H9 (cell line): ENCODE measurements around the gene STKLD1. TPM values are rescaled to one million over a fixed set of nuclear protein-coding genes. Genes with fewer than 3 reads are reported as not detected.

Experiments
- DNase-seq: peaks from one replicate; pipeline ENCODE4 v3.0.0-alpha.2; 2017
- H2AFZ ChIP-seq: one replicate; pipeline ENCODE4 v1.6.1; 2013; ENCODE audit warnings: mild to moderate bottlenecking, low read length, control low read depth, moderate library complexity
- H2AK5ac ChIP-seq: 2 replicates; pipeline ENCODE4 v1.6.1; 2013; ENCODE audit warnings: low read length, control low read depth, mixed read lengths; ENCODE audit not compliant: insufficient read length
- H2BK120ac ChIP-seq: one replicate; pipeline ENCODE4 v1.6.1; 2013; ENCODE audit warnings: low read depth, mild to moderate bottlenecking, low read length, control low read depth, inconsistent platforms; ENCODE audit not compliant: poor library complexity, severe bottlenecking
- H2BK12ac ChIP-seq: 2 replicates; pipeline ENCODE4 v1.6.1; 2013; ENCODE audit warnings: low read length, control low read depth, mixed read lengths, low read depth; ENCODE audit not compliant: insufficient read length
- H2BK15ac ChIP-seq: 2 replicates; pipeline ENCODE4 v1.6.1; 2013; ENCODE audit warnings: low read depth, low read length, control low read depth
- H2BK20ac ChIP-seq: one replicate; pipeline ENCODE4 v1.6.1; 2013; ENCODE audit warnings: low read depth, mild to moderate bottlenecking, low read length, control low read depth, inconsistent platforms; ENCODE audit not compliant: poor library complexity, severe bottlenecking
- H2BK5ac ChIP-seq: 2 replicates; pipeline ENCODE4 v1.6.1; 2013; ENCODE audit warnings: low read length, control low read depth, mixed read lengths; ENCODE audit not compliant: insufficient read length
- H3K14ac ChIP-seq: 2 replicates; pipeline ENCODE4 v1.6.1; 2013; ENCODE audit warnings: low read length, control low read depth; ENCODE audit not compliant: insufficient read depth
- H3K18ac ChIP-seq: 2 replicates; pipeline ENCODE4 v1.6.1; 2013; ENCODE audit warnings: low read depth, mild to moderate bottlenecking, mixed read lengths, low read length, control low read depth; ENCODE audit not compliant: insufficient read length
- H3K23ac ChIP-seq: 2 replicates; pipeline ENCODE4 v1.6.1; 2013; ENCODE audit warnings: low read length, control low read depth, mixed read lengths, low read depth; ENCODE audit not compliant: insufficient read length
- H3K23me2 ChIP-seq: 2 replicates; pipeline ENCODE4 v1.6.1; 2013; ENCODE audit warnings: low read depth, mild to moderate bottlenecking, mixed read lengths, low read length, control low read depth; ENCODE audit not compliant: insufficient read length, poor library complexity, severe bottlenecking
- H3K27ac ChIP-seq: 2 replicates; pipeline ENCODE4 v1.5.1; 2013; ENCODE audit warnings: low read length, control low read depth, mixed read lengths, low read depth; ENCODE audit not compliant: insufficient read length
- H3K27me3 ChIP-seq: 2 replicates; pipeline ENCODE4 v1.6.1; 2013; ENCODE audit warnings: low read length, control low read depth, inconsistent platforms; ENCODE audit not compliant: insufficient read depth
- H3K4ac ChIP-seq: 2 replicates; pipeline ENCODE4 v1.6.1; 2013; ENCODE audit warnings: low read depth, mild to moderate bottlenecking, control low read depth, inconsistent platforms, low read length, moderate library complexity
- H3K4me1 ChIP-seq: 2 replicates; pipeline ENCODE4 v1.6.1; 2013; ENCODE audit warnings: low read length, control low read depth, inconsistent platforms; ENCODE audit not compliant: insufficient read depth
- H3K4me2 ChIP-seq: 2 replicates; pipeline ENCODE4 v1.6.1; 2013; ENCODE audit warnings: low read length, control low read depth, mixed read lengths; ENCODE audit not compliant: insufficient read length, insufficient read depth
- H3K56ac ChIP-seq: 2 replicates; pipeline ENCODE4 v1.6.1; 2013; ENCODE audit warnings: low read depth, mild to moderate bottlenecking, mixed read lengths, low read length, control low read depth; ENCODE audit not compliant: insufficient read length
- H3K79me1 ChIP-seq: 2 replicates; pipeline ENCODE4 v1.6.1; 2013; ENCODE audit warnings: low read depth, mild to moderate bottlenecking, moderate library complexity, low read length, control low read depth, inconsistent platforms; ENCODE audit not compliant: insufficient read depth, poor library complexity, severe bottlenecking
- H3K79me2 ChIP-seq: 2 replicates; pipeline ENCODE4 v1.6.1; 2013; ENCODE audit warnings: low read length, control low read depth, inconsistent platforms; ENCODE audit not compliant: insufficient read depth
- H3K9ac ChIP-seq: 2 replicates; pipeline ENCODE4 v1.6.1; 2013; ENCODE audit warnings: low read length, control low read depth, mixed read lengths; ENCODE audit not compliant: insufficient read length; ENCODE audit errors: extremely low read depth
- H3K9me3 ChIP-seq: one replicate; pipeline ENCODE4 v1.6.1; 2013; ENCODE audit warnings: low read depth, low read length, inconsistent platforms; ENCODE audit not compliant: control insufficient read depth
- H3T11ph ChIP-seq: one replicate; pipeline ENCODE4 v1.6.1; 2013; ENCODE audit warnings: mild to moderate bottlenecking, low read length, control low read depth, inconsistent platforms
- H4K20me1 ChIP-seq: one replicate; pipeline ENCODE4 v1.6.1; 2013; ENCODE audit not compliant: control insufficient read depth, insufficient read length, insufficient read depth
- H4K5ac ChIP-seq: 2 replicates; pipeline ENCODE4 v1.6.1; 2013; ENCODE audit warnings: low read depth, mild to moderate bottlenecking, mixed read lengths, low read length, control low read depth; ENCODE audit not compliant: insufficient read length
- H4K8ac ChIP-seq: replicated peaks from 2 replicates; pipeline ENCODE4 v1.6.1; 2013; ENCODE audit warnings: low read length, control low read depth, mixed read lengths, low read depth; ENCODE audit not compliant: insufficient read length
- H4K91ac ChIP-seq: 2 replicates; pipeline ENCODE4 v1.6.1; 2013; ENCODE audit warnings: low read depth, mild to moderate bottlenecking, moderate library complexity, mixed read lengths, low read length, control low read depth; ENCODE audit not compliant: insufficient read length
- H3K27ac Mint-ChIP-seq, 3 experiments: 2 replicates in 2 of 3; 3 replicates in 1 of 3; pipeline ENCODE4 v1.8.0; 2020 to 2021; ENCODE audit warnings: mixed read lengths in 3 of 3, mild to moderate bottlenecking in 1 of 3, moderate library complexity in 1 of 3
- H3K27me3 Mint-ChIP-seq: 2 replicates; pipeline ENCODE4 v1.8.0; 2021; ENCODE audit warnings: low read depth, mild to moderate bottlenecking, moderate library complexity, mixed read lengths
- H3K36me3 Mint-ChIP-seq, 3 experiments: 2 replicates in 2 of 3; 3 replicates in 1 of 3; pipeline ENCODE4 v1.8.0; 2020 to 2021; ENCODE audit warnings: low read depth in 3 of 3, mixed read lengths in 3 of 3; ENCODE audit not compliant: insufficient read depth in 1 of 3
- H3K4me1 Mint-ChIP-seq, 2 experiments: 2 replicates each; pipeline ENCODE4 v1.8.0; 2020; ENCODE audit warnings: mixed read lengths in 2 of 2
- H3K4me3 Mint-ChIP-seq, 2 experiments: 2 replicates in 1 of 2; 3 replicates in 1 of 2; pipeline ENCODE4 v1.8.0; 2020 to 2021; ENCODE audit warnings: mild to moderate bottlenecking in 2 of 2, mixed read lengths in 2 of 2, moderate library complexity in 1 of 2
- H3K9me3 Mint-ChIP-seq, 2 experiments: 2 replicates in 1 of 2; 3 replicates in 1 of 2; pipeline ENCODE4 v1.8.0; 2020; ENCODE audit warnings: mild to moderate bottlenecking in 2 of 2, mixed read lengths in 2 of 2, moderate library complexity in 1 of 2
- WGBS: extraction: QIAGEN DNeasy Blood & Tissue Kit; methylation state at CpG from one replicate; pipeline ENCODE4 v1.1.7; 2013; ENCODE audit warnings: missing lambda C conversion rate, low lambda C conversion rate, mixed read lengths; ENCODE audit not compliant: insufficient read length; ENCODE audit errors: extremely low coverage; 5-methylcytosine and 5-hydroxymethylcytosine counted together
- total RNA-seq: library from RNA; stranded (reverse); gene quantifications from 2 replicates; pipeline ENCODE4 v1.2.1, GENCODE V29; 2021
- TF ChIP-seq, protein P1 (sequence below): fragments of 200-600 bp; sonication (generic); conservative IDR thresholded peaks from 3 replicates; pipeline ENCODE4 v1.8.0; 2021; ENCODE audit warnings: antibody characterized with exemption, mild to moderate bottlenecking

STKLD1 gene
- total RNA-seq, 1 experiment from 2014 or later: 0.57 TPM

DNA sequence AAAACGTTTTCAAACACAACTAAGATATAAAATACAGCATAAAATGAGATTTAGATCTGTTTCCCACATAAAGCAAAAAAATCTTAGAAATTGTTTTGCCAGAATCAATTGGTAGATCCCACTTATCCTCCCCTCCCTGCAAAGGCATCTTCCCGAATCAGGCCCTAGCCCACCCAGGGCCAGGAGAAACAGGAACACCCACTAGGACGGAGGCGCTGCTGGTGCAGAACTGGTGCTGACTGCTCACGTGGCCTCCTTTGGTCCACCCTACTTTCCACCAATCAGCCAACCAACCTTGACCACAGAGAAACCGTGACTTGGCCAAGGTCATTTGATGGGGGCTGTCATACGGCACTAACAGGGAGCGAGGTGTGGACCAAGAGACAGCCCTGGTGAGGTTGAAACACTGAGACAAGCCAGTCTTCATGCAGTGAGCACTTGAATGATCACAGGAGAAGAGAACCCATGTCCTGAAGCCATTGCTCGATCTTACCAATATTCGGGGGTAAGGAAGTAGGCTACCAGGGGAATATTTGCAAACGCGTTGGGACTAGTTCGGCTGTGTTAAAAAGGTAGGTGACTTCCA lies 14.6 kb upstream of the STKLD1 start:
- Histone ChIP-seq H3K4me2 (no peak overlapping the region), H2BK5ac (no peak overlapping the region), H2BK12ac (no peak overlapping the region), H3K79me1 (peaks cover 3% of the 10 kb centered on the region), H2AFZ (no peak overlapping the region), H3K4ac (no peak overlapping the region), H3K23me2 (peaks cover 10% of the 10 kb centered on the region), H3K27ac (no peak overlapping the region), H2BK15ac (no peak overlapping the region), H3K4me1 (no peaks in the 10 kb centered on the region), H3K14ac (no peak overlapping the region), H3K27me3 (no peaks in the 10 kb centered on the region), H3K79me2 (no peaks in the 10 kb centered on the region; the same call in 1 of the 2 replicates), H4K20me1 (no peaks in the 10 kb centered on the region), H3K23ac (no peak overlapping the region), H4K8ac (no peak overlapping the region), H3K9ac (no peak overlapping the region), H4K91ac (no peak overlapping the region), H4K5ac (no peak overlapping the region), H3K56ac (no peak overlapping the region), H3K9me3 (no peaks in the 10 kb centered on the region), H3T11ph (no peak overlapping the region), H2AK5ac (no peak overlapping the region), H3K18ac (no peak overlapping the region), H2BK20ac (no peak overlapping the region), H2BK120ac (no peak overlapping the region)
- H3K9me3 Mint-ChIP-seq: no peaks in the 10 kb centered on the region
- TF ChIP-seq, protein P1, sequence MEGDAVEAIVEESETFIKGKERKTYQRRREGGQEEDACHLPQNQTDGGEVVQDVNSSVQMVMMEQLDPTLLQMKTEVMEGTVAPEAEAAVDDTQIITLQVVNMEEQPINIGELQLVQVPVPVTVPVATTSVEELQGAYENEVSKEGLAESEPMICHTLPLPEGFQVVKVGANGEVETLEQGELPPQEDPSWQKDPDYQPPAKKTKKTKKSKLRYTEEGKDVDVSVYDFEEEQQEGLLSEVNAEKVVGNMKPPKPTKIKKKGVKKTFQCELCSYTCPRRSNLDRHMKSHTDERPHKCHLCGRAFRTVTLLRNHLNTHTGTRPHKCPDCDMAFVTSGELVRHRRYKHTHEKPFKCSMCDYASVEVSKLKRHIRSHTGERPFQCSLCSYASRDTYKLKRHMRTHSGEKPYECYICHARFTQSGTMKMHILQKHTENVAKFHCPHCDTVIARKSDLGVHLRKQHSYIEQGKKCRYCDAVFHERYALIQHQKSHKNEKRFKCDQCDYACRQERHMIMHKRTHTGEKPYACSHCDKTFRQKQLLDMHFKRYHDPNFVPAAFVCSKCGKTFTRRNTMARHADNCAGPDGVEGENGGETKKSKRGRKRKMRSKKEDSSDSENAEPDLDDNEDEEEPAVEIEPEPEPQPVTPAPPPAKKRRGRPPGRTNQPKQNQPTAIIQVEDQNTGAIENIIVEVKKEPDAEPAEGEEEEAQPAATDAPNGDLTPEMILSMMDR: no peak
- peak overlapping the region in 2 of 3 experiments; percentile 60 to 70; a peak in 5 of 7 replicates for H3K27ac Mint-ChIP-seq
- no CpG with 5 or more reads among the region's 13 CpGs for WGBS
- no peaks in the 10 kb centered on the region; the same call in 1 of the 2 replicates for H3K27me3 Mint-ChIP-seq
- H3K4me3 Mint-ChIP-seq: no peak overlapping the region
- H3K36me3 Mint-ChIP-seq: peaks cover 27 to 86% (median 81%) of the 10 kb centered on the region in 3 experiments; a peak in 6 of 7 replicates
- DNase-seq: no peak
- peaks cover 8 to 10% of the 10 kb centered on the region in 2 experiments for H3K4me1 Mint-ChIP-seq
